ENCODE measurements around the gene GALNT16.

GALNT16 gene

GRCh38 chr14:69326611-69327010, 66.7 kb downstream of the GALNT16 start:
- TF ChIP-seq CTCF (IDR thresholded peaks at IDR 0.05; ENCODE audit: insufficient read depth, low read length) (no peak), SPI1 (IDR thresholded peaks at IDR 0.05; ENCODE audit: borderline replicate concordance, low read depth) (no peak), REST (IDR thresholded peaks at IDR 0.05; ENCODE audit: insufficient replicate concordance, low read depth) (no peak), POLR2AphosphoS5 (IDR thresholded peaks at IDR 0.05; ENCODE audit: low read depth) (no peak), GABPA (IDR thresholded peaks at IDR 0.05; ENCODE audit: low read depth) (no peak)
- no peak for DNase-seq (ENCODE audit: low read depth in 1 of 2, low spot score in 1 of 2)
- no peak overlapping the region for H3K4me3 ChIP-seq (replicated peaks; ENCODE audit: insufficient read depth, low read length)

GRCh38 chr14:69327507-69327906, 67.5 kb downstream of the GALNT16 start:
- Histone ChIP-seq H3K27ac (replicated peaks) (no peak overlapping the region), H3K27me3 (ENCODE audit: insufficient read depth, poor library complexity, severe bottlenecking) (no peaks in the 10 kb centered on the region), H3K4me3 (replicated peaks; ENCODE audit: insufficient read depth, low read length) (no peak overlapping the region)
- no peak for TF ChIP-seq SPI1 (IDR thresholded peaks at IDR 0.05; ENCODE audit: borderline replicate concordance, low read depth)
- no peak for TF ChIP-seq REST (IDR thresholded peaks at IDR 0.05; ENCODE audit: insufficient replicate concordance, low read depth)
- TF ChIP-seq CTCF (IDR thresholded peaks at IDR 0.05; ENCODE audit: insufficient read depth, low read length): no peak
- TF ChIP-seq GABPA (IDR thresholded peaks at IDR 0.05; ENCODE audit: low read depth): no peak
- no peak for TF ChIP-seq POLR2AphosphoS5 (IDR thresholded peaks at IDR 0.05; ENCODE audit: low read depth)
- DNase-seq (ENCODE audit: low read depth in 1 of 2, low spot score in 1 of 2): no peak

More at GRCh38 chr14:69326611-69327010, 66.7 kb downstream of the GALNT16 start:
- Histone ChIP-seq H3K27ac (replicated peaks) (no peak overlapping the region), H3K27me3 (ENCODE audit: insufficient read depth, poor library complexity, severe bottlenecking) (no peaks in the 10 kb centered on the region)

- Histone ChIP-seq H3K4me3 (replicated peaks; ENCODE audit: insufficient read depth, low read length) (no peak overlapping the region), H3K27ac (replicated peaks) (no peak overlapping the region), H3K27me3 (ENCODE audit: insufficient read depth, poor library complexity, severe bottlenecking) (no peaks in the 10 kb centered on the region)
- DNase-seq (ENCODE audit: low read depth in 1 of 2, low spot score in 1 of 2): no peak
- TF ChIP-seq GABPA (IDR thresholded peaks at IDR 0.05; ENCODE audit: low read depth): no peak
- TF ChIP-seq CTCF (IDR thresholded peaks at IDR 0.05; ENCODE audit: insufficient read depth, low read length): no peak
- TF ChIP-seq REST (IDR thresholded peaks at IDR 0.05; ENCODE audit: insufficient replicate concordance, low read depth): no peak
These were observed 68.4 kb downstream of the GALNT16 start for GRCh38 chr14:69328317-69328716.
